DOHH2 (cell line): Measurements from ENCODE around the gene PHF21B.

Experiments
- EZH2phosphoT487 ChIP-seq: fragments of 200-600 bp; sonication (generic); IDR thresholded peaks from 2 replicates; pipeline ENCODE4 v1.6.1; 2017; ENCODE audit warnings: borderline replicate concordance, mild to moderate bottlenecking, antibody characterized with exemption, low read length, moderate library complexity, mixed read lengths
- TF ChIP-seq, protein P1 (sequence below): fragments of 200-600 bp; sonication (generic); IDR thresholded peaks from one replicate; pipeline ENCODE4 v1.5.1; 2014; ENCODE audit warnings: antibody characterized with exemption, mild to moderate bottlenecking, low read depth, low read length; ENCODE audit not compliant: poor library complexity, severe bottlenecking

DNA sequence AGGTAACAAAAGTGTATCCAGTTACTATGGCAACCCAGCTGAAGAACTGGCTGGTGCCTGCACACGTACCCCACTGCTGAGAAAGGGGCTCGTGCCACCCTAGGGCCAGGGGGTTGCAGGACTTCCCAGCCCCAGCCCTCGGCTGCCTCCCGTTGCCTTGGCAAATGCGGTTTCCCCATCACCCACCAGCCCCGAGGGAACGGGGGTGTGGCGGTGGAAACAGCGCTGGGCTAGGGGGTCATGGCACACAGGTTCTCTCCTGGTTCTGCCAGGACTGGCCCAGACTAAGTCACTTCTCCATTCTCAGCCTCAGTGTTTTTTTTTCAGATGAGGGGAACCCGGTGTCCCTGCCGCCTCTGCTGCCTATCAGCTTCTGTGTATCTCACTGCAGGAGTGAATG lies 27.9 kb downstream of the PHF21B start:
- TF ChIP-seq, protein P1, sequence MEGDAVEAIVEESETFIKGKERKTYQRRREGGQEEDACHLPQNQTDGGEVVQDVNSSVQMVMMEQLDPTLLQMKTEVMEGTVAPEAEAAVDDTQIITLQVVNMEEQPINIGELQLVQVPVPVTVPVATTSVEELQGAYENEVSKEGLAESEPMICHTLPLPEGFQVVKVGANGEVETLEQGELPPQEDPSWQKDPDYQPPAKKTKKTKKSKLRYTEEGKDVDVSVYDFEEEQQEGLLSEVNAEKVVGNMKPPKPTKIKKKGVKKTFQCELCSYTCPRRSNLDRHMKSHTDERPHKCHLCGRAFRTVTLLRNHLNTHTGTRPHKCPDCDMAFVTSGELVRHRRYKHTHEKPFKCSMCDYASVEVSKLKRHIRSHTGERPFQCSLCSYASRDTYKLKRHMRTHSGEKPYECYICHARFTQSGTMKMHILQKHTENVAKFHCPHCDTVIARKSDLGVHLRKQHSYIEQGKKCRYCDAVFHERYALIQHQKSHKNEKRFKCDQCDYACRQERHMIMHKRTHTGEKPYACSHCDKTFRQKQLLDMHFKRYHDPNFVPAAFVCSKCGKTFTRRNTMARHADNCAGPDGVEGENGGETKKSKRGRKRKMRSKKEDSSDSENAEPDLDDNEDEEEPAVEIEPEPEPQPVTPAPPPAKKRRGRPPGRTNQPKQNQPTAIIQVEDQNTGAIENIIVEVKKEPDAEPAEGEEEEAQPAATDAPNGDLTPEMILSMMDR: no peak
- TF ChIP-seq EZH2phosphoT487: no peak
